Ascending aorta (tissue), 2 donors: ENCODE measurements around the gene TAGLN. TPM values are rescaled to one million over a fixed set of nuclear protein-coding genes. Genes with fewer than 3 reads are reported as not detected.

Experiments
- DNase-seq, 2 donors: peaks; one replicate each; pipeline ENCODE4 v3.0.0-alpha.2; 2019; ENCODE audit warnings: low spot score in 2 of 2
- H3K27ac ChIP-seq, 2 donors: fragments of 200-600 bp; sonication (generic); one replicate each; pipeline ENCODE4 v1.5.1; 2016 to 2017; ENCODE audit warnings: mild to moderate bottlenecking in 1 of 2
- H3K27me3 ChIP-seq: fragments of 200-600 bp; sonication (generic); one replicate; pipeline ENCODE4 v1.5.1; 2017
- H3K36me3 ChIP-seq, 2 donors: fragments of 200-600 bp; sonication (generic); one replicate each; pipeline ENCODE4 v1.5.1; 2016
- H3K4me1 ChIP-seq, 2 donors: fragments of 200-600 bp; sonication (generic); one replicate each; pipeline ENCODE4 v1.5.1; 2016 to 2017; ENCODE audit warnings: mild to moderate bottlenecking in 1 of 2
- H3K4me3 ChIP-seq, 2 donors: fragments of 200-600 bp; sonication (generic); one replicate each; pipeline ENCODE4 v1.5.1; 2016 to 2017; ENCODE audit warnings: mild to moderate bottlenecking in 1 of 2
- H3K9me3 ChIP-seq, 2 donors: fragments of 200-600 bp; sonication (generic); one replicate each; pipeline ENCODE4 v1.5.1; 2016
- CTCF ChIP-seq, 3 experiments: fragments of 200-600 bp in 2 of 3; fragments of 450-650 bp in 1 of 3; sonication (generic) in 2 of 3; IDR thresholded peaks; one replicate each; pipeline ENCODE4 v1.5.1; 2016 to 2019; ENCODE audit warnings: antibody characterized with exemption in 3 of 3, mild to moderate bottlenecking in 1 of 3, moderate library complexity in 1 of 3
- intact Hi-C: fragments of 100-400 bp; cut with DNase I; formaldehyde crosslinking; loops from one replicate; pipeline ENCODE4 v1.15.1; 2023
- total RNA-seq: library from RNA; depleted of rRNA; stranded (reverse); fragments of >200 nt; gene quantifications from one replicate; pipeline ENCODE4 v1.1.0, GENCODE V29; 2016

The TAGLN gene
- total RNA-seq, 1 donor from 2014 or later: 6,542 TPM

- TF ChIP-seq CTCF (IDR thresholded peaks at IDR 0.05): no peak
- Histone ChIP-seq H3K4me1 (peaks cover 0 to 4% of the 10 kb centered on the region in 2 donors), H3K27me3 (no peaks in the 10 kb centered on the region), H3K36me3 (peaks cover 58 to 72% of the 10 kb centered on the region in 2 donors), H3K4me3 (no peak overlapping the region), H3K27ac (no peak overlapping the region), H3K9me3 (no peaks in the 10 kb centered on the region)
- DNase-seq: no peak
- intact Hi-C loops: no loop called here
Measured at GRCh38 chr11:117160826-117161225, 38.3 kb upstream of the TAGLN start.

GRCh38 chr11:117166491-117166890, 32.7 kb upstream of the TAGLN start:
- H3K36me3 ChIP-seq: peaks cover 60 to 68% of the 10 kb centered on the region in 2 donors
- H3K9me3 ChIP-seq: no peaks in the 10 kb centered on the region
- TF ChIP-seq CTCF (IDR thresholded peaks at IDR 0.05): no peak
- H3K27ac ChIP-seq: no peak overlapping the region
- intact Hi-C loops: no loop called here
- no peak for DNase-seq
- no peaks in the 10 kb centered on the region for H3K27me3 ChIP-seq
- no peak overlapping the region for H3K4me3 ChIP-seq
- no peaks in the 10 kb centered on the region for H3K4me1 ChIP-seq

DNA sequence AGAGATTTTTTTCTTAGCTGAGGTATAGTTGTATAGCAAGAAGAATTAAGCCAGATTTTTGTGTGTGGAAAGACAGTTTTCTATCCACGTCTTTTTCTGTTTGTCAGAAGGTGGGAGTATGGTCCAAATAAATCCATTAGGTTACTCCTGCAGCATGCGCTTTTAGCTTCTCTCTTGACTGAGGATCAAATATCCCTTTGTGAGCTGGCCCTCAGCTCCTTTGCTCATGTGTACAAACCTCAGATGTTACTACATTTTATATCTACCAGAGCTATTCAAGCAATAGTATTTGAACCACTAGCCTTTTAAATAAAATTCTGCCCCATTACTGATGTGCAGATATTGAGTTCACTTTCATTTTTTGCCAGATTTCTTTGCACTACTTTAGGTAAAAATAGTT, 29.4 kb upstream of the TAGLN start:
- Histone ChIP-seq H3K27me3 (no peaks in the 10 kb centered on the region), H3K36me3 (peaks cover 27 to 40% of the 10 kb centered on the region in 2 donors), H3K27ac (no peak overlapping the region), H3K9me3 (no peaks in the 10 kb centered on the region), H3K4me3 (no peak overlapping the region), H3K4me1 (no peaks in the 10 kb centered on the region)
- intact Hi-C loops: loop anchor here (10.0 kb wide), 1 partner anchor 145 kb away; the partner anchor contains the start of gene BACE1
- DNase-seq: no peak
- no peak for TF ChIP-seq CTCF (IDR thresholded peaks at IDR 0.05)

GRCh38 chr11:117170210-117170609, 29.0 kb upstream of the TAGLN start:
- no peak for DNase-seq
- Histone ChIP-seq H3K27ac (no peak overlapping the region), H3K36me3 (peaks cover 24 to 37% of the 10 kb centered on the region in 2 donors), H3K4me3 (no peak overlapping the region), H3K9me3 (no peaks in the 10 kb centered on the region), H3K27me3 (no peaks in the 10 kb centered on the region), H3K4me1 (no peaks in the 10 kb centered on the region)
- intact Hi-C loops: loop anchor here (10.0 kb wide), 1 partner anchor 145 kb away; the partner anchor contains the start of gene BACE1
- no peak for TF ChIP-seq CTCF (IDR thresholded peaks at IDR 0.05)

GRCh38 chr11:117171007-117171403, 28.2 kb upstream of the TAGLN start:
- intact Hi-C loops: loop anchor here (10.0 kb wide), 1 partner anchor 144 kb away; the partner anchor contains the start of gene BACE1
- Histone ChIP-seq H3K4me1 (no peaks in the 10 kb centered on the region), H3K4me3 (no peak overlapping the region), H3K27ac (peak overlapping the region in 1 of 2 donors; percentile 22), H3K9me3 (no peaks in the 10 kb centered on the region), H3K36me3 (peaks cover 19 to 29% of the 10 kb centered on the region in 2 donors), H3K27me3 (no peaks in the 10 kb centered on the region)
- TF ChIP-seq CTCF (IDR thresholded peaks at IDR 0.05): no peak
- DNase-seq: no peak
